Measurements from ENCODE around the gene LMF2.

DNA sequence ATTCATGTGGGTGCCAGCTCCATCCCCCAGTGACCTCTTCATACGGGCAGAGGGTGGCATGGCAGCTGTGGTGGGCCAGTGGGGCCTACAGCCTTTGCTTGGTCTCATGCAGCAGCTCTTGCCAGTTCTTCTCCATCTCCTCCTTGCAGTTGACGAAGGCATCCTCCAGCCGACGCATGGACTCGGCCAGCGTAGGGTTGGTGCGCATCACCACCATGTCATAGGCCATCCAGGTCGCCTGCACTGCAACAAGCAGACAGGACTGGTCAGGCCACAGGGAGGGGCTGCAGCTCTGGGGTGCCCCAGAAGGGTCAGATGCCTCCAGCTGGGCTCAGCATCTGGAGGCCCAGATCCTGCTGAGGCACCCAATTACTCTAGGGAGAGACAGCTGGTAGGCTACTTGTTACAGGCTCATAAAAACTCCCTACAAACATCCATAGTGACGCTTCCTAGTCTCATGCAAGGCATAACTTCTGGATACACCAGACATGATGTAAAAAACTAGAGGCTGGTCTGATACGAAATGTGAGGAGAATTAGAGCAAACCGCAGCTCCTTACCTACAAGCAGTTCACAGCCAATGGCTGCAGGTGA, 43.8 kb upstream of the LMF2 start:
- TF ChIP-seq, protein P1, sequence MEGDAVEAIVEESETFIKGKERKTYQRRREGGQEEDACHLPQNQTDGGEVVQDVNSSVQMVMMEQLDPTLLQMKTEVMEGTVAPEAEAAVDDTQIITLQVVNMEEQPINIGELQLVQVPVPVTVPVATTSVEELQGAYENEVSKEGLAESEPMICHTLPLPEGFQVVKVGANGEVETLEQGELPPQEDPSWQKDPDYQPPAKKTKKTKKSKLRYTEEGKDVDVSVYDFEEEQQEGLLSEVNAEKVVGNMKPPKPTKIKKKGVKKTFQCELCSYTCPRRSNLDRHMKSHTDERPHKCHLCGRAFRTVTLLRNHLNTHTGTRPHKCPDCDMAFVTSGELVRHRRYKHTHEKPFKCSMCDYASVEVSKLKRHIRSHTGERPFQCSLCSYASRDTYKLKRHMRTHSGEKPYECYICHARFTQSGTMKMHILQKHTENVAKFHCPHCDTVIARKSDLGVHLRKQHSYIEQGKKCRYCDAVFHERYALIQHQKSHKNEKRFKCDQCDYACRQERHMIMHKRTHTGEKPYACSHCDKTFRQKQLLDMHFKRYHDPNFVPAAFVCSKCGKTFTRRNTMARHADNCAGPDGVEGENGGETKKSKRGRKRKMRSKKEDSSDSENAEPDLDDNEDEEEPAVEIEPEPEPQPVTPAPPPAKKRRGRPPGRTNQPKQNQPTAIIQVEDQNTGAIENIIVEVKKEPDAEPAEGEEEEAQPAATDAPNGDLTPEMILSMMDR (conservative IDR thresholded peaks at IDR 0.05; ENCODE audit: low read depth, low read length), result no peak
- TF ChIP-seq EZH2phosphoT487 (IDR thresholded peaks at IDR 0.05; ENCODE audit: borderline replicate concordance, low read length), result no peak
